ENCODE data around the gene TRIM39. TPM values are rescaled to one million over a fixed set of nuclear protein-coding genes. Genes with fewer than 3 reads are reported as not detected.
A peak's percentile ranks its signal among the peaks of the same experiment; 100 is the strongest.

Gene TRIM39
- total and polyA plus RNA-seq, 2 of the 13 experiments (the other 11 are each of a cell fraction or from before 2014, with no cell fraction given), result 7.7 to 14.6 TPM

DNA sequence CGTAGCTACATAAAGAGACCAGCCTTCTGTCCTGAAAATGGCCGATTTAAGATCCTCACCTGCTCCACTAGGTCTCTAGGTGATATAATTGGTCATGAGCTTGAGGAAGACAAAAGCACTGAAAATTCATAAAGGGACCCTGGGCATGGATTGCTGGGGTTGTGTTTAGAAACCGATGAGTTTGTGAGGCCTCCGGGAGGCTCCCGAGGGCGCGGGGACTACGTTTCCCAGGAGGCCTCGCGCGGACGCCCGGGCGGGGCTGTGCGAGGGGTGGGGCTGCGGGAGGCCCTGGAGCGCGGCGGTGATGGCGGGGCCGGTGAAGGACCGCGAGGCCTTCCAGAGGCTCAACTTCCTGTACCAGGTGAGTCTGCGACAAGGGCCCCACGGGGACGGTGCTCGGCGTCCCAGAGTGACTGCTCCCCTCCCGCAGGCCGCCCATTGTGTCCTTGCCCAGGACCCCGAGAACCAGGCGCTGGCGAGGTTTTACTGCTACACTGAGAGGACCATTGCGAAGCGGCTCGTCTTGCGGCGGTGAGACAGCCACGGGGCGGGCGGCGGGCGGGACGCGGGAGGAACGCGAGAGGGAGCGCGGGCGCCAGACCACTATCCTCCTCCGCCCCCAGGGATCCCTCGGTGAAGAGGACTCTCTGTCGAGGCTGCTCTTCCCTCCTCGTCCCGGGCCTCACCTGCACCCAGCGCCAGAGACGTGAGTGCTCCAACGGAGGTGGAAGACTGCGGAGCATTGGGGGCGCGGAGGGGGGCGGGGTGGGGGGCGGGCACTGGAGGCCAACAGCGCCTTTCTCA lies 18.3 kb downstream of the TRIM39 start, which contains the start of gene RPP21 (continued):
- peak; percentile 95 for TF ChIP-seq MEIS2 (CRISPR knock-in tag; IDR thresholded peaks at IDR 0.05)
- TF ChIP-seq ZNF563 (CRISPR knock-in tag; IDR thresholded peaks at IDR 0.05), result peak; percentile 88
- peak; percentile 60; the same call in 1 of the 2 replicates for TF ChIP-seq ZNF607 (CRISPR knock-in tag; IDR thresholded peaks at IDR 0.05; ENCODE audit: borderline replicate concordance)
- TF ChIP-seq MZF1 (CRISPR knock-in tag; IDR thresholded peaks at IDR 0.05; ENCODE audit: borderline replicate concordance), result no peak
- TF ChIP-seq, protein P1, sequence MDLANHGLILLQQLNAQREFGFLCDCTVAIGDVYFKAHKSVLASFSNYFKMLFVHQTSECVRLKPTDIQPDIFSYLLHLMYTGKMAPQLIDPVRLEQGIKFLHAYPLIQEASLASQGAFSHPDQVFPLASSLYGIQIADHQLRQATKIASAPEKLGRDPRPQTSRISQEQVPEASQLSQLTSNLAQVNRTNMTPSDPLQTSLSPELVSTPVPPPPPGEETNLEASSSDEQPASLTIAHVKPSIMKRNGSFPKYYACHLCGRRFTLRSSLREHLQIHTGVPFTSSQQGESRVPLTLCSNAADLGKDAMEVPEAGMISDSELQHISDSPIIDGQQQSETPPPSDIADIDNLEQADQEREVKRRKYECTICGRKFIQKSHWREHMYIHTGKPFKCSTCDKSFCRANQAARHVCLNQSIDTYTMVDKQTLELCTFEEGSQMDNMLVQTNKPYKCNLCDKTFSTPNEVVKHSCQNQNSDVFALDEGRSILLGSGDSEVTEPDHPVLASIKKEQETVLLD (CRISPR knock-in tag; IDR thresholded peaks at IDR 0.05; ENCODE audit: low read depth), result peak; percentile 62
- peak; percentile 98; the same call in 1 of the 2 replicates for TF ChIP-seq NRL (CRISPR knock-in tag; IDR thresholded peaks at IDR 0.05; ENCODE audit: borderline replicate concordance)
- TF ChIP-seq, protein P2, sequence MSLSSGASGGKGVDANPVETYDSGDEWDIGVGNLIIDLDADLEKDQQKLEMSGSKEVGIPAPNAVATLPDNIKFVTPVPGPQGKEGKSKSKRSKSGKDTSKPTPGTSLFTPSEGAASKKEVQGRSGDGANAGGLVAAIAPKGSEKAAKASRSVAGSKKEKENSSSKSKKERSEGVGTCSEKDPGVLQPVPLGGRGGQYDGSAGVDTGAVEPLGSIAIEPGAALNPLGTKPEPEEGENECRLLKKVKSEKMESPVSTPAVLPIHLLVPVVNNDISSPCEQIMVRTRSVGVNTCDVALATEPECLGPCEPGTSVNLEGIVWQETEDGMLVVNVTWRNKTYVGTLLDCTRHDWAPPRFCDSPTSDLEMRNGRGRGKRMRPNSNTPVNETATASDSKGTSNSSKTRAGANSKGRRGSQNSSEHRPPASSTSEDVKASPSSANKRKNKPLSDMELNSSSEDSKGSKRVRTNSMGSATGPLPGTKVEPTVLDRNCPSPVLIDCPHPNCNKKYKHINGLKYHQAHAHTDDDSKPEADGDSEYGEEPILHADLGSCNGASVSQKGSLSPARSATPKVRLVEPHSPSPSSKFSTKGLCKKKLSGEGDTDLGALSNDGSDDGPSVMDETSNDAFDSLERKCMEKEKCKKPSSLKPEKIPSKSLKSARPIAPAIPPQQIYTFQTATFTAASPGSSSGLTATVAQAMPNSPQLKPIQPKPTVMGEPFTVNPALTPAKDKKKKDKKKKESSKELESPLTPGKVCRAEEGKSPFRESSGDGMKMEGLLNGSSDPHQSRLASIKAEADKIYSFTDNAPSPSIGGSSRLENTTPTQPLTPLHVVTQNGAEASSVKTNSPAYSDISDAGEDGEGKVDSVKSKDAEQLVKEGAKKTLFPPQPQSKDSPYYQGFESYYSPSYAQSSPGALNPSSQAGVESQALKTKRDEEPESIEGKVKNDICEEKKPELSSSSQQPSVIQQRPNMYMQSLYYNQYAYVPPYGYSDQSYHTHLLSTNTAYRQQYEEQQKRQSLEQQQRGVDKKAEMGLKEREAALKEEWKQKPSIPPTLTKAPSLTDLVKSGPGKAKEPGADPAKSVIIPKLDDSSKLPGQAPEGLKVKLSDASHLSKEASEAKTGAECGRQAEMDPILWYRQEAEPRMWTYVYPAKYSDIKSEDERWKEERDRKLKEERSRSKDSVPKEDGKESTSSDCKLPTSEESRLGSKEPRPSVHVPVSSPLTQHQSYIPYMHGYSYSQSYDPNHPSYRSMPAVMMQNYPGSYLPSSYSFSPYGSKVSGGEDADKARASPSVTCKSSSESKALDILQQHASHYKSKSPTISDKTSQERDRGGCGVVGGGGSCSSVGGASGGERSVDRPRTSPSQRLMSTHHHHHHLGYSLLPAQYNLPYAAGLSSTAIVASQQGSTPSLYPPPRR (CRISPR knock-in tag; IDR thresholded peaks at IDR 0.05; ENCODE audit: borderline replicate concordance), result peak; percentile 39; the same call in 1 of the 2 replicates
- peak; percentile 91 for TF ChIP-seq SALL1 (CRISPR knock-in tag; IDR thresholded peaks at IDR 0.05)
- peak; percentile 88 for TF ChIP-seq KLF6 (CRISPR knock-in tag; IDR thresholded peaks at IDR 0.05)
- TF ChIP-seq ZNF879 (CRISPR knock-in tag; IDR thresholded peaks at IDR 0.05), result 0 out of 2 replicates have a peak, but pooled peaks have one; percentile 50
- TF ChIP-seq, protein P3, sequence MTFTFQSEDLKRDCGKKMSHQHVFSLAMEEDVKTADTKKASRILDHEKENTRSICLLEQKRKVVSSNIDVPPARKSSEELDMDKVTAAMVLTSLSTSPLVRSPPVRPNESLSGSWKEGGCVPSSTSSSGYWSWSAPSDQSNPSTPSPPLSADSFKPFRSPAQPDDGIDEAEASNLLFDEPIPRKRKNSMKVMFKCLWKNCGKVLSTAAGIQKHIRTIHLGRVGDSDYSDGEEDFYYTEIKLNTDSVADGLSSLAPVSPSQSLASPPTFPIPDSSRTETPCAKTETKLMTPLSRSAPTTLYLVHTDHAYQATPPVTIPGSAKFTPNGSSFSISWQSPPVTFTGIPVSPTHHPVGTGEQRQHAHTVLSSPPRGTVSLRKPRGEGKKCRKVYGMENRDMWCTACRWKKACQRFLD (CRISPR knock-in tag; IDR thresholded peaks at IDR 0.05; ENCODE audit: borderline replicate concordance), result peak; percentile 54; the same call in 1 of the 2 replicates
- TF ChIP-seq, protein P4, sequence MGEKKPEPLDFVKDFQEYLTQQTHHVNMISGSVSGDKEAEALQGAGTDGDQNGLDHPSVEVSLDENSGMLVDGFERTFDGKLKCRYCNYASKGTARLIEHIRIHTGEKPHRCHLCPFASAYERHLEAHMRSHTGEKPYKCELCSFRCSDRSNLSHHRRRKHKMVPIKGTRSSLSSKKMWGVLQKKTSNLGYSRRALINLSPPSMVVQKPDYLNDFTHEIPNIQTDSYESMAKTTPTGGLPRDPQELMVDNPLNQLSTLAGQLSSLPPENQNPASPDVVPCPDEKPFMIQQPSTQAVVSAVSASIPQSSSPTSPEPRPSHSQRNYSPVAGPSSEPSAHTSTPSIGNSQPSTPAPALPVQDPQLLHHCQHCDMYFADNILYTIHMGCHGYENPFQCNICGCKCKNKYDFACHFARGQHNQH (CRISPR knock-in tag; IDR thresholded peaks at IDR 0.05), result peak; percentile 95
- TF ChIP-seq, protein P5, sequence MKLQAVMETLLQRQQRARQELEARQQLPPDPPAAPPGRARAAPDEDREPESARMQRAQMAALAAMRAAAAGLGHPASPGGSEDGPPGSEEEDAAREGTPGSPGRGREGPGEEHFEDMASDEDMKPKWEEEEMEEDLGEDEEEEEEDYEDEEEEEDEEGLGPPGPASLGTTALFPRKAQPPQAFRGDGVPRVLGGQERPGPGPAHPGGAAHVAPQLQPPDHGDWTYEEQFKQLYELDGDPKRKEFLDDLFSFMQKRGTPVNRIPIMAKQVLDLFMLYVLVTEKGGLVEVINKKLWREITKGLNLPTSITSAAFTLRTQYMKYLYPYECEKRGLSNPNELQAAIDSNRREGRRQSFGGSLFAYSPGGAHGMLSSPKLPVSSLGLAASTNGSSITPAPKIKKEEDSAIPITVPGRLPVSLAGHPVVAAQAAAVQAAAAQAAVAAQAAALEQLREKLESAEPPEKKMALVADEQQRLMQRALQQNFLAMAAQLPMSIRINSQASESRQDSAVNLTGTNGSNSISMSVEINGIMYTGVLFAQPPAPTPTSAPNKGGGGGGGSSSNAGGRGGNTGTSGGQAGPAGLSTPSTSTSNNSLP (IDR thresholded peaks at IDR 0.05; ENCODE audit: low read depth, low read length), result no peak
- peak; percentile 87 for TF ChIP-seq KMT2A (CRISPR knock-in tag; IDR thresholded peaks at IDR 0.05)
- no peak for TF ChIP-seq SETDB1 (CRISPR knock-in tag; IDR thresholded peaks at IDR 0.05; ENCODE audit: borderline replicate concordance)
- TF ChIP-seq, protein P6, sequence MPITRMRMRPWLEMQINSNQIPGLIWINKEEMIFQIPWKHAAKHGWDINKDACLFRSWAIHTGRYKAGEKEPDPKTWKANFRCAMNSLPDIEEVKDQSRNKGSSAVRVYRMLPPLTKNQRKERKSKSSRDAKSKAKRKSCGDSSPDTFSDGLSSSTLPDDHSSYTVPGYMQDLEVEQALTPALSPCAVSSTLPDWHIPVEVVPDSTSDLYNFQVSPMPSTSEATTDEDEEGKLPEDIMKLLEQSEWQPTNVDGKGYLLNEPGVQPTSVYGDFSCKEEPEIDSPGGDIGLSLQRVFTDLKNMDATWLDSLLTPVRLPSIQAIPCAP (CRISPR knock-in tag; IDR thresholded peaks at IDR 0.05; ENCODE audit: low read depth), result no peak
